Activated effector memory CD4-positive, alpha-beta T cell treated with Interleukin-2 at 50 U/mL for 16 hours (primary cell): Measurements from ENCODE around the gene ABCC4.
"Not testable (repeated sequence)": the region's sequence is repeated elsewhere in the genome, so short reads cannot be mapped to it uniquely, and the experiment has no call there.

Source experiments
- DNase-seq: peaks from one replicate; pipeline ENCODE4 v3.0.0-alpha.2; 2020

Gene ABCC4

DNA sequence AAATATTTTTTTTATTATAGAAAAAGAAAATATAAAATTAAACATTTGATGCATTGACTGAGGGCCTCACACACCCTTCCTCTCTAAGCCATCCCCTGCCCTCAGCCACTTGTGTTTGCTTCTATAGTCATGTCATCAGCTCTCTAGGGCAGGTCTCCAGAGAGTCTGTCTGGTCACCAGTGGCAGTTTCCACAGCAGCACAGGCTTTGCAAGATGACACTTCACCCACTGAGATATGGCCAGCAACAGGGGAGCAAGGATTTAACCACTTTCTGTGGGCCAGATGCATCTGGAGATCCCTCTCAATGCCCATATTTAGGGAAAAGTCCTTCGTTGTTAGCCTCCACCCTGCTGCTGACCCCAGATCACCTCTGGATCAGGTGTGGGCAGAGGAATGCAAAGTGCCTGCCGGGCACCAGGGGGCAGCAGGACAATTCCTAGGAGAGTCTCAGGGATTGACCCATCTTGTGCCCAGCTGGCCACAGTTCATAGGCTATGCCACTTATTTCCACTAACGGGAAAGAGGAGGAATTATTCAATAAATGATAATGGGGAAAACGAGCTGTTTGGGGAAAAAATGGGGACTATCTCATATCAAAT is 4.8 kb downstream of the ABCC4 start:
- no peak for DNase-seq

DNA sequence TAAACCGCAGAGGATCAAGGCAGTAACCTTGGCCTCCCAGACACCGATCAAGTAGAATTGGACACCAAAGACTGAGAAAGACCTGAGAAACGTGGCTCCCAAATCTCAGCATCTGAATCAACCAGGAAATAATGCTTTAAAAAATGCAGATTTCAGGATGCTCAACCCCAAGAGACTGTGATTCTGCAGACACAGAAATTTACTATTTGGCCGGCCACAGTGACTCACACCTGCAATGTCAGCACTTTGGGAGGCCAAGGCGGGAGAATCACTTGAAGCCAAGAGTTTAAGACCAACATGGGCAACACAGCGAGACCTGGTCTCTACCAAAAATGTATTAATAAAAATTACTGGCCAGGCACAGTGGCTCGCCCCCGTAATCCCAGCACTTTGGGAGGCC is 6.2 kb downstream of the ABCC4 start:
- DNase-seq, result no peak

DNA sequence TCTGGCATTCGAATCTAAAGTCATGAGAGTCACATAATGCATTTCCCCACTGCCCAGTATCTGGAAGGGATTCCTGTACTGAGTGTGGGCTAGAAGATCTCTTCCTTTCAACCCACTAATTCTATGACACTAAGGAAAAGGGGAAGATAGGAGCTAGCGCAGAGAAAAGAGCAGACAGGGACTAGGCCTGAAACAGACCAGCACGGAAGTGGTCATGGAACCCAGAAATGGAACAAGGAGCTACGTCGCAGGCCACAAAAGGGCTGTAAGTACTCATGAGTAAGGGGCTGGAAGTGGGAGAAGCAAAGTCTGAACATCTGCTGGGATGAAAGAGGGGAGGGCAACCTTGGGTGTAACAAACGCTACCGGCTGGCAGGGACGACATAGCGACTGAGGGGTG is 8.6 kb downstream of the ABCC4 start:
- no peak for DNase-seq

- DNase-seq, result not testable (repeated sequence)
Measured at GRCh38 chr13:95289901-95290300, 11.3 kb downstream of the ABCC4 start.

- no peak for DNase-seq
Measured at GRCh38 chr13:95289020-95289444, 12.2 kb downstream of the ABCC4 start.

DNA sequence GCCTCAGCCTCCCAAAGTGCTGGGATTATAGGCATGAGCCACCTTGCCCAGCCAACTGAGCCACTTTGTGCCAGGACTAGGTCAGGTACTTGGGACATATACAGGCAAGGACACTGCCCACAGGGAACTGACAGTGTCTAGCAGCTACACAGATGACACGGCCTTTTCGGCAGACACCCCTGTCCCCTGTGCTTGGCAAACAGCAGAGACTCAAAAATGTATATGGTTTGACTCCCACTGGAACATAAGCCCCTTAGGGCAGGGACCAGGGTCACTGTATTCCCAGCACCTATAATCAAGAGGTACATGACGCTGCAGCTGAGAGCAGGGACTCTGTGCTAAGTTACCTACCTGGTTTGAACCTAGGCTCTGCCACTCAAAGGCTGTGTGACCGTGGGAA is 16.8 kb downstream of the ABCC4 start:
- DNase-seq, result no peak

GRCh38 chr13:95279016-95279415 is 22.2 kb downstream of the ABCC4 start:
- no peak for DNase-seq

DNA sequence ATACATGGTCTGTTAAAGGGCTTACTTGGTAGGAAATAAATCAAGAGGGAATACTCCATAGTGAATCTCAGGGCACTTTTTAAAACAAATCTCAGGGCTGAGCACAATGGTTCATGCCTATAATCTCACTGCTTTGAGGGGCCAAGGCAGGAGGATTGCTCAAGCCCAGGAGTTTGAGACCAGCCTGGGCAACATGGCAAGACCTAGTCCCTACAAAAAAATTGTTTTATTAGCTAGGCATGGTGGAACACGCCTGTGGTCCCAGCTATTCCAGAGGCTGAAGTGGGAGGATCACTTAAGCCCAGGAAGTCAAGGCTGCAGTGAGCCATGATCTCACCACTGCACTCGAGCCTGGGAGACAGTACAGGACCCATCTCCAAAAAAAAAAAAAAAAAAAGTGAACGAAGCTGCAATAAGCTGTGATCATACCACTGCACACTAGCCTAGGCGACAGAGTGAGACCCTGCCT is 25.2 kb downstream of the ABCC4 start:
- no peak for DNase-seq

DNA sequence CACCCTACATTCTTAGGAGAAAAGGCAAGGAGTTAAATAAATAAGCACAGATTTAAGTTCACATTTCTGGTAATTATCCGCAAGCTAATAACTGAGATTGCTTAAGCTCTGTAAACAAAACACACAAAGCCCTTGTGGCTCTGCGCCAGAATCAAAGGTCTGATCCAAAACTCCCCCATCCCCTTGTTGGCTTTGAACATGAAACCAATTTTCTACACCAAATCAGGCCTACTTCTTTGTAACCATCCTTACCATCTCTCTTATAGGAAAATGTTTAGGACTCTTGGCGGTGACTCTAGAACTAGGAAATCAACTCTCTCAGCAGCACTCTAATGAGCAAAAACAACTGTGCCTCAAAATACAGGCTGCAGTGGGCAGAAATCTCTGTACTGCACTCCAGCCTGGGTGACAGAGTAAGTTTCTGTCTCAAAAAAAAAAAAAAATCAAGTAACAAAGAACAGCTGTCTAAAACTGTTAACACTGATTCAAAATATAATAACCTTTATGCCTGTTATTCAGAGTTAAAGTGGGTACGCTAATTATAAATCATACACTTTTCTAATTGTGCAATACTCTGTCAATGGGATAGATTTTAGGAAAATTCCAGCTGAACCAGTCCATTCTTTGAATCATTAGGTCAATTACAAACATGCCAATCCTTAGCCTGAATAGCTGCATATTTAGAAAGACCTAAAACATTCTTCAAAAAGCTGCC is 25.8 kb downstream of the ABCC4 start:
- DNase-seq, result no peak

DNA sequence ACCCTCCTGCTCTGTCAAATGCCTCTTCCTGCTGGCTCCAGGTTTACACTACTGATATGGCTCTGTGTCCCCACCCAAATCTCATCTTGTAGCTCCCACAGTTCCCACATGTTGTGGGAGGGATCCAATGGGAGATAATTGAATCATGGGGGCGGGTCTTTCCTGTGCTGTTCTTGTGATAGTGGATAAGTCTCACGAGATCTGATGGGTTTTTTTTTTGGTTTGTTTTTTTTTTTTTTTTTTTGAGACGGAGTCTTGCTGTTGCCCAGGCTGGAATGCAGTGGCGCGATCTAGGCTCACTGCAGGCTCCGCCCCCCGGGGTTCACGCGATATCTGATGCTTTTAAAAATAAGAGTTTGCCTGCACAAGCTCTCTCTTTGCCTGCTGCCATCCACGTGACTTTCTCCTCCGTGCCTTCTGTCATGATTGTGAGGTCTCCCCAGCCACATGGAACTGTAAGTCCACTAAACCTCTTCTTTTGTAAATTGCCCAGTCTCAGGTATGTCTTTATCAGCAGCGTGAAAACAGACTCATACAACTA is 27.6 kb downstream of the ABCC4 start:
- DNase-seq, result not testable (repeated sequence)

DNA sequence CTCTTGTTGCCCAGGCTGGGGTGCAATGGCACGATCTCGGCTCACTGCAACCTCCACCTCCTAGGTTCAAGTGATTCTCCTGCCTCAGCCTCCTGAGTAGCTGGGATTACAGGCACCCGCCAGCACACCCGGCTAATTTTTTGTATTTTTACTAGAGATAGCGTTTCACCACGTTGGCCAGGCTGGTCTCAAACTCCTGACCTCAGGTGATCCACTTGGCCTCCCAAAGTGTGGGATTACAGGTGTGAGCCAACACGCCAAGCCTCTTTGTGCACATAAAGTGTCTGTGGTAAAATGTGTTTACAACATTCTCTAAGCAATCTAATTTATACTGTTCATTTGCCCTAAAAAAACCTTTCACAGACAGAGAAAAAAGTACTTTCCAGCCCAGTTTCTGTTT is 29.2 kb downstream of the ABCC4 start:
- not testable (repeated sequence) for DNase-seq

- DNase-seq, result no peak
Measured at GRCh38 chr13:95269756-95270155, 31.5 kb downstream of the ABCC4 start.

DNA sequence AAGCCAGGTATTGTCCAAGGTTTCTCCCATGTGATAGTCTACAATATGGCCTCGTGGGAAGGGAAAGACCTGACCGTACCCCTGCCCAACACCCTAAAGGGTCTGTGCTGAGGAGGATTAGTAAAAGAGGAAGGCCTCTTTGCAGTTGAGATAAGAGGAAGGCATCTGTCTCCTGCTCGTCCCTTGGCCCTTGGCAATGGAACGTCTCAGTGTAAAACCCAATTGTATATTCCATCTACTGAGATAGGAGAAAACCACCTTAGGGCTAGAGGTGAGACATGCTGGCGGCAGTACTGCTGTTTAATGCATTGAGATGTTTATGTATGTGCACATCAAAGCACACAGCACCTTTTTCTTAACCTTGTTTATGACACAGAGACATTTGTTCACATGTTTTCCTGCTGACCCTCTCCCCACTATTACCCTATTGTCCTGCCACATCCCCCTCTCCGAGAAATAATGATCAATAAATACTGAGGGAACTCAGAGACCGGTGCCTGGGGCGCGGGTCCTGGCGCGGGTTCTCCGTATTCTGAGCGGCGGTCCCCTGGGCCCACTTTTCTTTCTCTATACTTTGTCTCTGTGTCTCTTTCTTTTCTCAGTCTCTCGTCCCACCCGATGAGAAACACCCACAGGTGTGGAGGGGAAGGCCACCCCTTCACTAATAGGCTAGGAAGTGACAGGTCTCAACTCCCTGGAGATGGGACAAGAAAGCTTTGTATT is 32.7 kb downstream of the ABCC4 start:
- not testable (repeated sequence) for DNase-seq

- DNase-seq, result no peak
Measured at GRCh38 chr13:95267662-95268342, 33.4 kb downstream of the ABCC4 start.

DNA sequence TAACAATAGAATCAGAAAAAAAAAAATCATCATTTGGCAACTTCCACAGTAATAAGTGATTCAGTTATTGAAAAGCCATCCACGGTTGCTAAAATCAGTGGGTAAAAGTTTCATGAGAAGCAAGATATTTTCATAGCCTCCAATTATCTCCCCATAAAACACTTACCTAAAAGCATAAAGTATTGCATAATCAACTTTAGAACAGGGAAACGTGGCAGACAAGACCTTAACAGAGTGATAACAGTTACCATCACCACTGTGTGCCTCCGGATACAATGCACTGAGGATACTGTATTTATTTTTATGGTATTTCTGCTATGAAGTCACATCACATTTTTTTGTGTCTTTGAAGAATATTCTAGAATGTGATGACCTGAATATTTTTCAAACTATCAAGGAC is 37.0 kb downstream of the ABCC4 start:
- DNase-seq, result no peak

DNA sequence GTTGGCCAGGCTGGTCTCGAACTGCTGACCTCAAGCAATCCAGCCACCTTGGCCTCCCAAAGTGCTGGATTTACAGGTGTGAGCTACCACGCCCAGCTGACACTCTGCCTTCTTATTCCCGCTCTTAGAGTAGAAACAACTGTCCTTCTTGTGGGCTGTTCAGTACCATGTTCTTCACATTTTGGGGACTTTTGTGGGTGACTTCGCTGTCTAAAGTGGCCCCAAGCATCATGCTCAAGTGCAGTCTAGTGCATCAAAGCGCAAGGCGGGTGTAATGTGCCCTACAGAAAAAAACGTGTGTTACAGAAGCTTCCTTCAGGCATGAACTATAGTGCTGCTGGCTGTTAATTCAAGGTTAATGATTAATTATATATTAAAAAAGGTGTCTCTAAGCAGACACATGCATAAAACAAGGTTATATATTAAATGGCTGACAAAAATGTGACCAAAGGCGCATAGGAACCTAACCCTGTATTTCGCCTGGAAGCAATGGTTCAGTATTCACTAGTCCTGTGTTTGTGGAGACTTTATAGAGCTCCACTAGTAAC is 38.3 kb downstream of the ABCC4 start:
- no peak for DNase-seq

- no peak for DNase-seq
Measured at GRCh38 chr13:95261956-95262355, 39.3 kb downstream of the ABCC4 start.

DNA sequence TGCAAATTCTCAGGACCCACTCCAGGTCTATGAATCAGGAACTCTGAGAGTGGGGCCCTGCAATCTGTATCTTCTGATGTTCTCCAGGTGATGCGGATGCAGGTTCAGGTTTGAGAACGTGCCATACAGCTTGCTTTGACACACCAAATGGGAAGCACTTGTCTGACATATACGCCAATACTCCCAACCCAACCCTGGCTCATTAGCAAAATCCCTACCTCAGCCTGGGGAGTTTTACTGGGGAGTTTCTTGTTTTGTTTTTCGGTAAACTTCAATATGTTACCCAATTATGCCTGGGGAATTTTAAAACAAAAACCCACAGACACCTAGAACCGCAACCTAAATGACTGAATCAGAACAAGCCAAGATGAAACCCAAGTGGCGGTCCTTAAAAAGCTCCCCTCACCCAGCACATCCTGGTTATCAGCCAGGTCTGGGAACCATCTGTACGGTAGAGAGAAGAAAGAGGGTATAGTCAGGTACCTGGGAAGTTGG is 41.2 kb downstream of the ABCC4 start:
- no peak for DNase-seq

DNA sequence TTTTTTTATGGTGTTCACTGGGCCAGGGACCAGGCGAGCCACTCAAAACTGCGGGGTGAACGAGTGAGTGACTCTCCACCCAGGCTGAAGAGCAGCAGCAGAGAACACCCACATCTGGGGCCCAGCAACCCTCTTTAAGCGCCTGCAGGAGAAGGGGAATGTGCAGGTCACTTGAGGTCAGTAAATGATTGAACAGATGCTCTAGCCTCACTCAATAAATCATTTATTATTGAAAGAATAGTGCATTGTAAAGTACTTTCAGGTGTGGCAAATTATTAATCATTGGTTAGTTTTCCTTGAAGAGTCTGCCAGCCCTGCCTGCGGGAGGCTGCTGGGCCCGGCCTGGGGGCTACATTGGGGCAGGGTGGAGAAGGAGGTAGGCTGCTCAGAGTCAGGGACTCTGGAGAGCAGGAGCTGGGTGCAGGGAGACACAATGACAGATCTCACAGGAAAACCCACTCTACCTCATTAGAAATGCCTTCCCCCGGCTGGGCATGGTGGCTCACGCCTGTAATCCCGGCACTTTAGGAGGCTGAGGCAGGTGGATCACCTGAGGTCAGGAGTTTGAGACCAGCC is 42.5 kb downstream of the ABCC4 start:
- DNase-seq, result no peak

DNA sequence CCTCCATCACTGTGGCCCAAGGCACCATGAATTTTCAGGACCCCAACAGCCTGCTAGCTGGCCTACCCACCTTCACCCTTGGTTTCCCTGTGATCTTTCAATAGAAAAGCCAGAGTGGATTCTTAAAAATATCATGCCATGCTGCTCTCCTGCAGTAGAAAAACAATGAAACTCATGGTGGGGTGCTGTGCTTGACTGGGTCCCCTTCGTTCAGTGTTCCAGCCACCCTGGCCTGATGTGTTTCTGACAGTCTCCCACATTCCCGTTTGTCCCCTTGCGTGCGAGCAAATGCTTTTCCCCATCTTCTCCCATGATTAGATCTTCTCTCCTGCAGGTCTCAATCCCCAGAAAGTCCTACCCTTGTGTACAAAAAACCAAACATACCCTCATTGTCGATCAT is 43.2 kb downstream of the ABCC4 start:
- DNase-seq, result no peak

- DNase-seq, result no peak
Measured at GRCh38 chr13:95256091-95256490, 45.2 kb downstream of the ABCC4 start.

- no peak for DNase-seq
Measured at GRCh38 chr13:95255072-95255732, 46.0 kb downstream of the ABCC4 start.
